Neural cell (in vitro differentiated cells): ENCODE results near the gene RHOA.

ENCODE experiments used
- CTCF ChIP-seq: fragments of 450-650 bp; IDR thresholded peaks from 2 replicates; pipeline ENCODE4 v1.5.1; 2014; ENCODE audit warnings: antibody characterized with exemption, mild to moderate bottlenecking, moderate library complexity; ENCODE audit not compliant: poor library complexity, severe bottlenecking
- EP300 ChIP-seq: fragments of 450-650 bp; conservative IDR thresholded peaks from 2 replicates; pipeline ENCODE4 v1.6.1; 2014; ENCODE audit warnings: antibody characterized with exemption, mild to moderate bottlenecking, moderate library complexity; ENCODE audit not compliant: poor library complexity, severe bottlenecking
- EZH2 ChIP-seq: fragments of 200-600, 300-800 bp; shearing (Covaris generic), sonication (generic); IDR thresholded peaks from 2 replicates; pipeline ENCODE4 v1.6.1; 2014; ENCODE audit warnings: antibody characterized with exemption, low read length, borderline replicate concordance, mild to moderate bottlenecking; ENCODE audit not compliant: insufficient read depth, poor library complexity, severe bottlenecking
- MXI1 ChIP-seq: fragments of 450-650 bp; conservative IDR thresholded peaks from 2 replicates; pipeline ENCODE4 v1.6.1; 2014; ENCODE audit warnings: antibody characterized with exemption, mild to moderate bottlenecking; ENCODE audit not compliant: poor library complexity, severe bottlenecking
- POLR2AphosphoS5 ChIP-seq: IDR thresholded peaks from 2 replicates; pipeline ENCODE4 v1.6.1; 2012
- RAD21 ChIP-seq: fragments of 450-650 bp; conservative IDR thresholded peaks from 2 replicates; pipeline ENCODE4 v1.6.1; 2014; ENCODE audit warnings: antibody characterized with exemption, mild to moderate bottlenecking, moderate library complexity
- REST ChIP-seq: IDR thresholded peaks from 2 replicates; pipeline ENCODE4 v1.6.1; 2012; ENCODE audit warnings: borderline replicate concordance
- SMC3 ChIP-seq: fragments of 450-650 bp; conservative IDR thresholded peaks from 2 replicates; pipeline ENCODE4 v1.6.1; 2014; ENCODE audit warnings: antibody characterized with exemption, mild to moderate bottlenecking, moderate library complexity; ENCODE audit not compliant: poor library complexity
- TAF1 ChIP-seq: IDR thresholded peaks from 2 replicates; pipeline ENCODE4 v1.6.1; 2012; ENCODE audit warnings: low read depth

GRCh38 chr3:49351521-49352011, 60.2 kb downstream of the RHOA start:
- TF ChIP-seq TAF1, result no peak
- TF ChIP-seq CTCF, result no peak
- TF ChIP-seq EZH2, result no peak
- no peak for TF ChIP-seq EP300
- TF ChIP-seq SMC3, result no peak
- TF ChIP-seq POLR2AphosphoS5, result no peak
- TF ChIP-seq REST, result no peak
- no peak for TF ChIP-seq MXI1
- no peak for TF ChIP-seq RAD21
